ENCODE results near the gene CHD1.
A peak's percentile ranks its signal among the peaks of the same experiment; 100 is the strongest.

The CHD1 gene

DNA sequence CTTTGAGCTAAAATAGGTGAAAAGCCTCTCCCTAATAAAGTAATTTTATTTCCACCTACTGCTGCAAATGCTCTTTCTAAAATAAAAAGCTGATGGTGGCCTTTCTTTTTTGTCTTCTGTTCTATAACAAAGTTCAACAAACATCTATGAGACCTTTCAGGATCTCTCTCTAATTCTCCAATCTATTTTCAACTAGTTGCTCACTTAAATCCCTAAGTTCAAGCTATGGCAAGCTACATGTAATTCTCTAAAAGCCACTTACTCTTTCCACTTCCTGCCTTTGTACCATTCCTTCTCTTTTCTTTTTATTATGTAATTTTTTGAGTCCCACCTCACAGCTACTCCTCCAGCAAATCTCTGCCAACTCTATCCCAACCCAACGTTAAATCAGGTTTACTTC is 20.9 kb downstream of the CHD1 start:
- H3K4me1 Mint-ChIP-seq, result peaks cover 42% of the 10 kb centered on the region
- peaks cover 25% of the 10 kb centered on the region for H3K36me3 Mint-ChIP-seq (ENCODE audit: insufficient read depth)
- no peaks in the 10 kb centered on the region for H3K9me3 Mint-ChIP-seq
- H3K27ac Mint-ChIP-seq (ENCODE audit: low read depth), result peak overlapping the region; percentile 45
- no peak for ATAC-seq (replicated peaks; ENCODE audit: extremely low read depth, poor library complexity, severe bottlenecking)
- H3K27me3 Mint-ChIP-seq, result no peaks in the 10 kb centered on the region
- no peak for DNase-seq (ENCODE audit: low spot score in 2 of 2)
- H3K4me3 Mint-ChIP-seq, result no peak overlapping the region

DNA sequence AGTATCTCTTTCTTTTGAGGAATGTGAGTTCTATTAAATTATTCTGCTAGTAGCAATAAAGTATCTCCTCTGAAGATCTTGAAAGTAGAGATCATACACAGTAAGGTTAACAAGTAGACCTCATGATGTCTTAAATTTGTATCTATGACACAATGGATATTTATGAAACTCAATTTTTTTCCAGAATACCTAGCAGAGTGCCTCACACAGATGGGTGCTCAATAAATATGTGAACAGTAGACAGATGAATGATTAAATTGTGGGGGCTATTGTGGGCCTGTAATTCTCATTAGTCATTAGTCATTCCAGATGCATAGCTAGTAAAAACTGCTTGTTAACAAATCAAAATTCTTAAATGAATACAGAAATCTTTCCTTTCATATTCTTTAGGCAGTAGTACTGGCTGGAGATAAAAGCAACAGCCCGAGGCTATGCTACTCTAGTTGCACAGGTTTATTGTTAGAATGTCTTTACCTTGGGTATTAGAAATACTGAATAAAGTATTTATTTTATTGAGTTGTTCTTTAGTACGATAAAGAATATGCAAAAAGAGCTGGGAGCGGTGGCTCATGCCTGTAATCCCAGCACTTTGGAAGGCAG is 22.0 kb downstream of the CHD1 start:
- no peak for DNase-seq (ENCODE audit: low spot score in 2 of 2)
- H3K4me3 Mint-ChIP-seq, result no peak overlapping the region

DNA sequence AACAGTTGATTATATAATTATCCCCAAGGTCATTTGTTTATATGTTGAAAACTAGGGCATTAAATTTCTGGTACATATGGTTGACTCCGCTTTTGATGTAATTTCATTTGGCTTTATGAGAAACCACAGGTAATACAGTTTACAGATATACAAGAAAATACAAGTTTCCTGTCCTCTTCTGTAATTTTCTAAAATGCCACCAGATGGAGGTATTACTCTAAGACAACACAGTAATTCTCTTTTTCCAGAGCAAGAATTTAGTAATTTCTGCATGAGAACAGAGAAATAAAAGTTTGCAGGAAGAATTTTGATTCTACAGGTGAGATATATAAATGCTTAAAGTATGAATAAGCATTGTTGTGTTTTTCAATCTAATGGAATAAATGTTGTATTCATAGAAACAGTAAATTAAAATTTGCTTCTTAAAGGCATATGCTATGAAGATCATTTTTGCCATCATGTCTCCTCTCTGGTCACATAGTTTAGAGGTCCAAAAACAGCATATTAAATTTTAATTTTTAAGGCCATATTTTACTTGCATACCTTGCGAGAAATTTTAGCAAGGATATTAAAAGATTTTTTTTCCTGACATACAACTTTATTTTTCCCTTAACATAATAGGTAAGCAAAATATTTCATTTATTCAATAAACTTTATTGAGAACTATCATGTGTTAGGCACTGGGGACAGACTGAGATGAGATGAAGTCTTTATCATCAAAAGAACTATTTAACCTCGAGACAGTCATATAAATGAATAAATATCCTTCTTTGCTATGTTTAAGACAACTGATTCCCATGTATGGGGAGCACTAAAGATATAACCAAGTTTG is 22.7 kb downstream of the CHD1 start:
- ATAC-seq (replicated peaks; ENCODE audit: extremely low read depth, poor library complexity, severe bottlenecking), result peak; percentile 64
- no peaks in the 10 kb centered on the region for H3K27me3 Mint-ChIP-seq
- H3K27ac Mint-ChIP-seq (ENCODE audit: low read depth), result no peak overlapping the region
- H3K4me1 Mint-ChIP-seq, result peaks cover 35% of the 10 kb centered on the region
- no peak overlapping the region for H3K4me3 Mint-ChIP-seq
- H3K9me3 Mint-ChIP-seq, result no peaks in the 10 kb centered on the region
- DNase-seq (ENCODE audit: low spot score in 2 of 2), result no peak
- peaks cover 35% of the 10 kb centered on the region for H3K36me3 Mint-ChIP-seq (ENCODE audit: insufficient read depth)

More for the DNA sequence above, 22.0 kb downstream of the CHD1 start:
- peak overlapping the region; percentile 16 for H3K27ac Mint-ChIP-seq (ENCODE audit: low read depth)
- H3K27me3 Mint-ChIP-seq, result no peaks in the 10 kb centered on the region
- no peak for ATAC-seq (replicated peaks; ENCODE audit: extremely low read depth, poor library complexity, severe bottlenecking)
- no peaks in the 10 kb centered on the region for H3K9me3 Mint-ChIP-seq
- H3K4me1 Mint-ChIP-seq, result peaks cover 42% of the 10 kb centered on the region
- H3K36me3 Mint-ChIP-seq (ENCODE audit: insufficient read depth), result peaks cover 32% of the 10 kb centered on the region

DNA sequence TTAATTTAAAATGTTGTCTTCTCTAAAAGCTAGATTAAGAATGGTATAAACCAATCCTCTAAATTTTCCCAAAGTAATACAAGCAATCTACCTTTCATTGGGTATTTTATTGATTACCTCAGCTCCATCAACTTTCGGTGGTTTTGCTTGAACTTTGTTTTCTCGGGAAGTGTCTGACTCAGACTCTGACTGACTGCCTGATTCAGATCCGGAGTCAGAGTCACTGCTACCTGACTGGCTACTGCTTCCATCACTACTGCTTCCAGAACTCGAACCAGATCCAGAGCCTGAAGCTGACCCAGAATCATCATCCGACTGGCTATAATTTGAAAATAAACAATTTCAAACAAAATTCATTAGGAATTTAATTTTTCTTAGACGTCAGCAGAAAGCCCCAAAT is 24.0 kb downstream of the CHD1 start:
- Mint-ChIP-seq H3K4me1 (peaks cover 29% of the 10 kb centered on the region), H3K4me3 (no peak overlapping the region), H3K9me3 (no peaks in the 10 kb centered on the region), H3K36me3 (ENCODE audit: insufficient read depth) (peaks cover 44% of the 10 kb centered on the region), H3K27ac (ENCODE audit: low read depth) (no peak overlapping the region), H3K27me3 (no peaks in the 10 kb centered on the region)
- DNase-seq (ENCODE audit: low spot score in 2 of 2) (no peak), ATAC-seq (replicated peaks; ENCODE audit: extremely low read depth, poor library complexity, severe bottlenecking) (no peak)

DNA sequence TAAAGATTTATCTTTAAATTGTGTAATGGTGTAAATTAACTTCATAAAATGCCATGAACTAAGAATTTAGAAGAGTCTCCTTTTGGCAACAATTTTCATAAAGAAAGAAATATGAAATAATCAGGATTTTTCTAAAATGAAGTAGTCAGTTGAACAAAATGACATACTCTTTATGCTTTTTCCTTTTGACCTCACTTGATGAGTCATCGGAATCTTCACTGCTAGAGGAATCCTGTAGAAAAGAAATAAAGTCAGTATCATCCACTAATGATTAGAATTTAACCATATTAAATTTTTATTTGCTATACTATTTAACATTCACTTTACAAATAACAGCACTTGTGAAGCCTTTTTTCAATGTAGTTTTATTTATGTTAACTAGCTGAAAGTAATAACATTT is 26.1 kb downstream of the CHD1 start:
- no peaks in the 10 kb centered on the region for H3K27me3 Mint-ChIP-seq
- H3K4me1 Mint-ChIP-seq, result peaks cover 13% of the 10 kb centered on the region
- peaks cover 57% of the 10 kb centered on the region for H3K36me3 Mint-ChIP-seq (ENCODE audit: insufficient read depth)
- ATAC-seq (replicated peaks; ENCODE audit: extremely low read depth, poor library complexity, severe bottlenecking) (no peak), DNase-seq (ENCODE audit: low spot score in 2 of 2) (no peak)
- no peak overlapping the region for H3K27ac Mint-ChIP-seq (ENCODE audit: low read depth)
- no peaks in the 10 kb centered on the region for H3K9me3 Mint-ChIP-seq
- no peak overlapping the region for H3K4me3 Mint-ChIP-seq

DNA sequence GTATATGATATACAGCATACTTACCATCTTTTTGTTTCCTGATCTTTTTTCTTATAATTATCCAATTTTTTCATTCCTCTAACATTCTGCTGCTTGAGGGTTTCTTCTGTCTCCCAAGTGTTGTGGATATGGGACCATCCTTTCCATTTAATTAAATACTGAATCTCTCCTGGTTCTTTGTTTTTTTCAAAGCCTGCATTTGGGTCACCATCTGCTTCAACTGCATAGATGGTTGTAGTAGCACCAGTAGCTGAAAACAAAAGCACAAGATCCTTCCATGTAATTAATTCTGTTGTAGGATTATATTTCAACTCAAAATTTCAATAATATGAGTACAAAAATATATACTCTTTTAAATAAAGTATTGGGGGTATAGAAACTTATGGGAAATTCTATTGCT is 29.4 kb downstream of the CHD1 start:
- no peak for ATAC-seq (replicated peaks; ENCODE audit: extremely low read depth, poor library complexity, severe bottlenecking)
- peaks cover 76% of the 10 kb centered on the region for H3K36me3 Mint-ChIP-seq (ENCODE audit: insufficient read depth)
- H3K27me3 Mint-ChIP-seq, result no peaks in the 10 kb centered on the region
- no peak for DNase-seq (ENCODE audit: low spot score in 2 of 2)
- no peak overlapping the region for H3K4me3 Mint-ChIP-seq
- H3K4me1 Mint-ChIP-seq, result peaks cover 6% of the 10 kb centered on the region
- H3K27ac Mint-ChIP-seq (ENCODE audit: low read depth), result peak overlapping the region; percentile 62
- H3K9me3 Mint-ChIP-seq, result no peaks in the 10 kb centered on the region

DNA sequence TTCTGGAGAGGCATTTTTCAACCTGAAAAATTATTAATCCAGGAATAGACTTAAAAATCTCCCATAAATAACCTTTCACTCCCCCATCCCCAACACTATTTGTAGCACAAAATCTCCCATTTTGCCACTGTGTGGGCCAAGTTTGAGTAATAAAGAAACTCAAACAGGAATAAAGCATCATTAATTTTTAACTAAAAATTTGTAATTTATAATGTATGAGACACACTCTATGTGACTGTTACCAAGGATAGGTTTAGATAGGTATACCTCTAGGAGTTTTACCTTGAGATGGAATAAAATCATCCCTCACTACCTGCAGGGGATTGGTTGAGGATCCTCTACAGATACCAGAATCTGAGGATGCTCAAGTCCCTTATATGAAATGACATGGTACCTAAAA is 30.1 kb downstream of the CHD1 start:
- Mint-ChIP-seq H3K9me3 (no peaks in the 10 kb centered on the region), H3K27me3 (no peaks in the 10 kb centered on the region), H3K4me1 (peaks cover 6% of the 10 kb centered on the region), H3K27ac (ENCODE audit: low read depth) (peak overlapping the region; percentile 62), H3K36me3 (ENCODE audit: insufficient read depth) (peaks cover 75% of the 10 kb centered on the region), H3K4me3 (no peak overlapping the region)
- DNase-seq (ENCODE audit: low spot score in 2 of 2), result no peak
- no peak for ATAC-seq (replicated peaks; ENCODE audit: extremely low read depth, poor library complexity, severe bottlenecking)

DNA sequence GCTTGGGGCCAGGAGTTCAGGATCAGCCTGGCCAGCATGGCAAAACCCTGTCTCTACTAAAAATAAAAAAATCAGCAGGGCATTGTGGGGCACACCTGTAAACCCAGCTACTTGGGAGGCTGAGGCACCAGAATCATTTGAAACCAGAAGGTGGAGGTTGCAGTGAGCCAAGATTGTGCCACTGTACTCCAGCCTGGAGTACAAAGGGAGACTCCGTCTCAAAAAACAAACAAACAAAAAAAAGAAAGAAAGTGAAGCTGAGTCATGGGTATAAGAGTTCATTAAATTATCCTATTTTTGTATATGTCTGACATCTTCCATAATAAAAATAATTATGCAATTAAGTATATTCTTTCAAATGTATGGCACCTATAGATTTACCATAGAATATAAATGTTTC is 37.2 kb downstream of the CHD1 start:
- no peak for DNase-seq (ENCODE audit: low spot score in 2 of 2)
- Mint-ChIP-seq H3K4me1 (peaks cover 8% of the 10 kb centered on the region), H3K27ac (ENCODE audit: low read depth) (no peak overlapping the region), H3K36me3 (ENCODE audit: insufficient read depth) (peaks cover 71% of the 10 kb centered on the region), H3K9me3 (no peaks in the 10 kb centered on the region), H3K27me3 (no peaks in the 10 kb centered on the region), H3K4me3 (no peak overlapping the region)
- ATAC-seq (replicated peaks; ENCODE audit: extremely low read depth, poor library complexity, severe bottlenecking), result no peak

DNA sequence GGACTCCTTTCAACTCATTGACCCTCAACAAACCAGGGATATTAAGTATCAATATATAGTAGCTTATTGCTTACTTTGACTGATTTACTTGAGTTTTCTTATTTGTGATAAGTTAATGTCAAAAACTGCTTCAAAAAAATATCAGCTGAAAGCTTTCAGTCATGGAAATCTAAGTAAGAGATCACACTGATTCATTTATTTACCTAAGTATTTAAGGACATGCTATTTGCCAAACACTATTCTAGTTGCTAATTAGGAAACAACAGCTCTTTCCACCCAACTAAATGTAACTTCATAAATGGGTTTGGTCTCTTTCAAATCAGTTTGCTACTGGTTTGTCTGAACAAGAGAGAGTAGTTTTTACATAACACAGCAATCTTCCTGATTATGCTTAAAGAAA is 48.2 kb downstream of the CHD1 start:
- no peak overlapping the region for H3K27ac Mint-ChIP-seq (ENCODE audit: low read depth)
- DNase-seq (ENCODE audit: low spot score in 2 of 2) (no peak), ATAC-seq (replicated peaks; ENCODE audit: extremely low read depth, poor library complexity, severe bottlenecking) (no peak)
- no peaks in the 10 kb centered on the region for H3K27me3 Mint-ChIP-seq
- H3K9me3 Mint-ChIP-seq, result no peaks in the 10 kb centered on the region
- H3K4me3 Mint-ChIP-seq, result no peak overlapping the region
- peaks cover 17% of the 10 kb centered on the region for H3K4me1 Mint-ChIP-seq
- peaks cover 81% of the 10 kb centered on the region for H3K36me3 Mint-ChIP-seq (ENCODE audit: insufficient read depth)

DNA sequence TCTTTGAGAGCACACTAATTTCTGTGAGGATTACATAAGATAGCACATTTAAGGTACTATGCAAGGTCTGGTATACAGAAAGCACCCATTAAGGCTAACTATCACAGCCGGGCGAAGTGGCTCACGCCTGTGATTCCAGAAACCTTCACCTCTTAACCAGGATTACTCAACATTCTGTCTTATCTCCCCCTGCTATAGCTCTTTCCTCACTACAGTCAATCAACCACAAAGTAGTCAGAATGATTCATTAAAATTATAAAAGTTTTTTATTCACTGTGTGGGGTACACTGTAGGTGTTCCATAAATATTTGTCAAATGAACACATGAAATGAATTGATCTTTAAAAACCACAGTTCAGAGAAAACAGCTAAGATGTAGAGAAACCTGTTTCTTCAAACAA is 48.7 kb downstream of the CHD1 start:
- Mint-ChIP-seq H3K27ac (ENCODE audit: low read depth) (no peak overlapping the region), H3K36me3 (ENCODE audit: insufficient read depth) (peaks cover 82% of the 10 kb centered on the region), H3K4me1 (peaks cover 17% of the 10 kb centered on the region)

DNA sequence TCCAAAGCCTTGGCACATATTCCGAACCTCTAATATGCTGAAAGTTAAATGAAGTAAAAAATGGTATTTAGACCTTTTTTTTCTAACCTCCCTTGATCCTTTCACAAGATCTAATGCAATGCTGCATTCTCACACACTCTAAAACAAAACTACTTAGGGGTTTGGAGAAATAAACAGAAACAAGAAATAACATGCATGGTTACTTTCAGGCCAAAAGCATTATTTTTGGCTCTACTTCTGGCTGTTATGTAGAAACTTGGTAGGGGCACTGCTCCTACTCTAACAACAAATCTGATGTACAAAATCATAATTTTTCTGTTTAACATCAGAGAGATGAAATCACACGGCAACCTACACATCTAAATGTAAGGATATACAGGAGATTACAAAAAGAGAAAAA is 51.2 kb downstream of the CHD1 start:
- no peaks in the 10 kb centered on the region for H3K9me3 Mint-ChIP-seq
- DNase-seq (ENCODE audit: low spot score in 2 of 2) (no peak), ATAC-seq (replicated peaks; ENCODE audit: extremely low read depth, poor library complexity, severe bottlenecking) (no peak)
- peaks cover 17% of the 10 kb centered on the region for H3K4me1 Mint-ChIP-seq
- no peak overlapping the region for H3K4me3 Mint-ChIP-seq
- H3K36me3 Mint-ChIP-seq (ENCODE audit: insufficient read depth), result peaks cover 68% of the 10 kb centered on the region
- no peaks in the 10 kb centered on the region for H3K27me3 Mint-ChIP-seq
- peak overlapping the region; percentile 74 for H3K27ac Mint-ChIP-seq (ENCODE audit: low read depth)

More for the DNA sequence above, 48.7 kb downstream of the CHD1 start:
- Mint-ChIP-seq H3K27me3 (no peaks in the 10 kb centered on the region), H3K9me3 (no peaks in the 10 kb centered on the region), H3K4me3 (no peak overlapping the region)
- DNase-seq (ENCODE audit: low spot score in 2 of 2) (no peak), ATAC-seq (replicated peaks; ENCODE audit: extremely low read depth, poor library complexity, severe bottlenecking) (no peak)

DNA sequence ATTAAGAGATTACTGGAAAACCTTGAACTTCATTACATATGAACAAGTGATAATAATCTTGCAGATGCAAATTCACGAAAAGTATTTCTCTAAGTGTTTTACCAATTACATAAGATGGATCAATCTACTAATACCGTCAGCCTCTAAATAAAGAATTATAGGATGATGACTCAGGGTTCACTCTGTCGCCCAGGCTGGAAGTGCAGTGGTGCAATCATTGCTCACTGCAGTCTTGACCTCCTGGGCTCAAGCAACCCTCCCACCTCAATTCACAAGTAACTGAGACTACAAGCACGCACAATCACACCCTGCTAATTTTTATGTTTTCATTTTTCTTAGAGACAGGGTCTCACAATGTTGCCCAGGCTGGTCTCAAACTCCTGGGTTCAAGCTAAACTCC is 56.1 kb downstream of the CHD1 start:
- H3K4me3 Mint-ChIP-seq, result no peak overlapping the region
- H3K4me1 Mint-ChIP-seq, result peaks cover 7% of the 10 kb centered on the region
- H3K27ac Mint-ChIP-seq (ENCODE audit: low read depth), result no peak overlapping the region
- no peaks in the 10 kb centered on the region for H3K27me3 Mint-ChIP-seq
- DNase-seq (ENCODE audit: low spot score in 2 of 2), result no peak
- peaks cover 63% of the 10 kb centered on the region for H3K36me3 Mint-ChIP-seq (ENCODE audit: insufficient read depth)
- no peak for ATAC-seq (replicated peaks; ENCODE audit: extremely low read depth, poor library complexity, severe bottlenecking)
- H3K9me3 Mint-ChIP-seq, result no peaks in the 10 kb centered on the region

DNA sequence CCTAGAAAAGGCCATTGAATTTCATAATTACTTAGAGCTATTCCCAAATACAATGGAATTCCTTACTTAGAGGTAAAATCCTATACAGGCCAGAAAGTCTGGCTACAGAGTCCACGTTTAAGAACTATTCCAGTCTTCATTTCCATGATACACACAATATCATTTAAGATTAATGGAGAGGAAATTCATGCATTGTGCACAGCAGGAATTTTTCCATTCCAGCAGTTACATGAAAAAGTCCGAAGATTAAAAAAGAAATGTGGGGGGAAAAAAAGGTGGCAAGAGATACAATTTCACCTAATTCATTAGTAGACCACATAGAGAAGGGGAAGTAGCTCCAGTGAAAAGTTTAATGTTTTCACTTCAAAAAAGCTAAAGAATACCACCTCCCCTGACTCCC is 63.1 kb downstream of the CHD1 start:
- Mint-ChIP-seq H3K36me3 (ENCODE audit: insufficient read depth) (peaks cover 60% of the 10 kb centered on the region), H3K27ac (ENCODE audit: low read depth) (no peak overlapping the region), H3K4me1 (peaks cover 17% of the 10 kb centered on the region)

More for the DNA sequence above, 63.1 kb downstream of the CHD1 start:
- ATAC-seq (replicated peaks; ENCODE audit: extremely low read depth, poor library complexity, severe bottlenecking) (no peak), DNase-seq (ENCODE audit: low spot score in 2 of 2) (no peak)
- Mint-ChIP-seq H3K4me3 (no peak overlapping the region), H3K9me3 (no peaks in the 10 kb centered on the region), H3K27me3 (no peaks in the 10 kb centered on the region)
